ENCODE data around the gene HOXB3.

HOXB3 gene

GRCh38 chr17:48608494-48608834, 18.4 kb upstream of the HOXB3 start:
- Histone ChIP-seq H3K27ac (ENCODE audit: low read depth, low read length) (no peak overlapping the region), H3K27me3 (ENCODE audit: control insufficient read depth in 1 of 2, insufficient read depth in 2 of 2, low read length in 2 of 2) (peaks cover 6 to 43% of the 10 kb centered on the region in 2 donors), H3K9ac (ENCODE audit: low read length) (no peak overlapping the region), H3K9me3 (ENCODE audit: low read length) (no peaks in the 10 kb centered on the region), H3K36me3 (ENCODE audit: insufficient read depth, low read length) (peaks cover 5% of the 10 kb centered on the region), H3K4me3 (ENCODE audit: low read depth in 1 of 2, low read length in 2 of 2) (no peak overlapping the region), H3K4me1 (ENCODE audit: insufficient read depth, low read length) (peaks cover 9% of the 10 kb centered on the region)

DNA sequence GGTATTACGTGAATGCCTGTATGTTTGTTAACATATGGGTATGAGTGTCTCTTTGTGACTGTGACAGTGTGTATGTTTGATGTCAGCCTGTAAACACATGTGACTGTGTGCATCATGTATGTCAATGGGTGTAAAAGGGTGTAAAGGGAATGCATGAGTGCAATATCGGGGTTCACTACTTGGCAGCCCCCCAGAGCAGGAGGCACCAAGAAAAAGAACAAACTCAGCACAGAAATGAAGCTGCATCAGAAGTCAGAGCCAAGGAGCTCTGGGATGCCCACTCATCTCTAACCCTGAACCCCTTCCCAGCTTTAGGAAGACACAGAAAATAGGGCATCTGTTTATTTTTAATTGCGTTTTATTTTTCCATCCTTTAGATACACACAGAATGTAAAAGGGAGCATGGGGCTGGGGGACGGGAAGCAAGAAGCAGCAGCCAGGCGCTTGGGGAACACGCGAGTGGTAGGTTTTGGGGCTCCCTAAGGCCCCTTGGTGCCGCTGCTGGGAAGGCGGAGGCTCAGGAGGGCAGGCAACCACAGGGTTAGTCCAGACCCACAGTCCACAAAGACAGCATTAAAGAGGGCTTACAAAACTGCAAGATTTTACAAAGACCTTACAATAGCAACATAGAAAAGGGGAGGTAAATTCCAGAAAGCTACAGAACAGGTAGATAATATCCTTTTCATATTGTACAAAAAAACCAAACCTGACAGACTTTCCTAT, 17.0 kb upstream of the HOXB3 start:
- Histone ChIP-seq H3K36me3 (ENCODE audit: insufficient read depth, low read length) (peaks cover 5% of the 10 kb centered on the region), H3K4me1 (ENCODE audit: insufficient read depth, low read length) (peaks cover 20% of the 10 kb centered on the region), H3K27me3 (ENCODE audit: control insufficient read depth in 1 of 2, insufficient read depth in 2 of 2, low read length in 2 of 2) (peaks cover 0 to 31% of the 10 kb centered on the region in 2 donors), H3K27ac (ENCODE audit: low read depth, low read length) (no peak overlapping the region), H3K9me3 (ENCODE audit: low read length) (no peaks in the 10 kb centered on the region), H3K4me3 (ENCODE audit: low read depth in 1 of 2, low read length in 2 of 2) (no peak overlapping the region), H3K9ac (ENCODE audit: low read length) (no peak overlapping the region)

- peaks cover 27% of the 10 kb centered on the region for H3K4me1 ChIP-seq (ENCODE audit: insufficient read depth, low read length)
- no peak overlapping the region for H3K4me3 ChIP-seq (ENCODE audit: low read depth in 1 of 2, low read length in 2 of 2)
- H3K27me3 ChIP-seq (ENCODE audit: control insufficient read depth in 1 of 2, insufficient read depth in 2 of 2, low read length in 2 of 2): peaks cover 0 to 23% of the 10 kb centered on the region in 2 donors
- H3K9ac ChIP-seq (ENCODE audit: low read length): no peak overlapping the region
- H3K27ac ChIP-seq (ENCODE audit: low read depth, low read length): no peak overlapping the region
- no peaks in the 10 kb centered on the region for H3K9me3 ChIP-seq (ENCODE audit: low read length)
- peaks cover 5% of the 10 kb centered on the region for H3K36me3 ChIP-seq (ENCODE audit: insufficient read depth, low read length)
These were observed 16.2 kb upstream of the HOXB3 start for GRCh38 chr17:48605991-48606891.

- peaks cover 0 to 16% of the 10 kb centered on the region in 2 donors for H3K27me3 ChIP-seq (ENCODE audit: control insufficient read depth in 1 of 2, insufficient read depth in 2 of 2, low read length in 2 of 2)
- peaks cover 5% of the 10 kb centered on the region for H3K36me3 ChIP-seq (ENCODE audit: insufficient read depth, low read length)
- H3K4me3 ChIP-seq (ENCODE audit: low read depth in 1 of 2, low read length in 2 of 2): peak overlapping the region in 1 of 2 donors; percentile 69
- no peaks in the 10 kb centered on the region for H3K9me3 ChIP-seq (ENCODE audit: low read length)
- H3K27ac ChIP-seq (ENCODE audit: low read depth, low read length): peak overlapping the region; percentile 62
- H3K9ac ChIP-seq (ENCODE audit: low read length): peak overlapping the region; percentile 34
- H3K4me1 ChIP-seq (ENCODE audit: insufficient read depth, low read length): peaks cover 35% of the 10 kb centered on the region
These were observed 15.4 kb upstream of the HOXB3 start for GRCh38 chr17:48605409-48605919.

GRCh38 chr17:48604770-48605329, 14.8 kb upstream of the HOXB3 start, which contains the start of gene HOXB6:
TSS of gene HOXB6 (minus strand) at chr17:48604986. CDS start at chr17:48598150, 6,836 bp downstream.
- peaks cover 41% of the 10 kb centered on the region for H3K4me1 ChIP-seq (ENCODE audit: insufficient read depth, low read length)
- H3K36me3 ChIP-seq (ENCODE audit: insufficient read depth, low read length): peaks cover 5% of the 10 kb centered on the region
- H3K9ac ChIP-seq (ENCODE audit: low read length): peak within 1 kb of the TSS; percentile 34
- H3K4me3 ChIP-seq (ENCODE audit: low read depth in 1 of 2, low read length in 2 of 2): peak within 1 kb of the TSS; percentile 15 to 69
- H3K9me3 ChIP-seq (ENCODE audit: low read length): no peaks in the 10 kb centered on the region
- H3K27ac ChIP-seq (ENCODE audit: low read depth, low read length): peak within 1 kb of the TSS; percentile 72
- H3K27me3 ChIP-seq (ENCODE audit: control insufficient read depth in 1 of 2, insufficient read depth in 2 of 2, low read length in 2 of 2): peaks cover 0 to 10% of the 10 kb centered on the region in 2 donors

GRCh38 chr17:48603959-48604769, 14.1 kb upstream of the HOXB3 start:
- Histone ChIP-seq H3K27me3 (ENCODE audit: control insufficient read depth in 1 of 2, insufficient read depth in 2 of 2, low read length in 2 of 2) (peaks cover under 1 to 7% of the 10 kb centered on the region in 2 donors), H3K27ac (ENCODE audit: low read depth, low read length) (peak overlapping the region; percentile 72)

GRCh38 chr17:48601539-48602425, 11.7 kb upstream of the HOXB3 start:
- Histone ChIP-seq H3K9ac (ENCODE audit: low read length) (no peak overlapping the region), H3K27me3 (ENCODE audit: control insufficient read depth in 1 of 2, insufficient read depth in 2 of 2, low read length in 2 of 2) (peaks cover 1 to 4% of the 10 kb centered on the region in 2 donors), H3K4me3 (ENCODE audit: low read depth in 1 of 2, low read length in 2 of 2) (no peak overlapping the region)

More at GRCh38 chr17:48603959-48604769, 14.1 kb upstream of the HOXB3 start:
- H3K4me3 ChIP-seq (ENCODE audit: low read depth in 1 of 2, low read length in 2 of 2): peak overlapping the region; percentile 15 to 69
- peaks cover 45% of the 10 kb centered on the region for H3K4me1 ChIP-seq (ENCODE audit: insufficient read depth, low read length)
- no peaks in the 10 kb centered on the region for H3K9me3 ChIP-seq (ENCODE audit: low read length)
- peak overlapping the region; percentile 34 for H3K9ac ChIP-seq (ENCODE audit: low read length)
- H3K36me3 ChIP-seq (ENCODE audit: insufficient read depth, low read length): peaks cover 5% of the 10 kb centered on the region

DNA sequence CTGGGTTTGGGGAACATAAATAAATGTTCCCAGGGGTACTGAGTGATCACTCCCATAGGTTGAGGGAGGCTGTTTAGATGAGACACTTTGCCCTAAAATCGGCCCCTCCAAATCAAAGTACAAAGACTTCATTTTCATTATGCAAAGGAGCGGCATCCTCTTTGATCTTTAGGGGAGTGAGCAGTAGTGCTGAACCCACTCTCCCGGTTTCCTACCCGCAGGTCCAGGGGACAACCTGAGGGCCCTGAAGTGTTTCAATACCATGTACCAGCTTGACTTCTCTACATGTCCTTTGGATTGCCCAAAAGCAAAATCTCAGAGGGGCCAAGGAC, 11.1 kb upstream of the HOXB3 start:
- Histone ChIP-seq H3K27ac (ENCODE audit: low read depth, low read length) (peak overlapping the region; percentile 48), H3K4me1 (ENCODE audit: insufficient read depth, low read length) (peaks cover 60% of the 10 kb centered on the region), H3K9me3 (ENCODE audit: low read length) (no peaks in the 10 kb centered on the region), H3K27me3 (ENCODE audit: control insufficient read depth in 1 of 2, insufficient read depth in 2 of 2, low read length in 2 of 2) (peaks cover 0 to 4% of the 10 kb centered on the region in 2 donors), H3K9ac (ENCODE audit: low read length) (no peak overlapping the region), H3K4me3 (ENCODE audit: low read depth in 1 of 2, low read length in 2 of 2) (no peak overlapping the region), H3K36me3 (ENCODE audit: insufficient read depth, low read length) (peaks cover 5% of the 10 kb centered on the region)

More at GRCh38 chr17:48601539-48602425, 11.7 kb upstream of the HOXB3 start:
- H3K9me3 ChIP-seq (ENCODE audit: low read length): no peaks in the 10 kb centered on the region
- peaks cover 5% of the 10 kb centered on the region for H3K36me3 ChIP-seq (ENCODE audit: insufficient read depth, low read length)
- no peak overlapping the region for H3K27ac ChIP-seq (ENCODE audit: low read depth, low read length)
- H3K4me1 ChIP-seq (ENCODE audit: insufficient read depth, low read length): peaks cover 60% of the 10 kb centered on the region

- H3K9me3 ChIP-seq (ENCODE audit: low read length): no peaks in the 10 kb centered on the region
- peak overlapping the region; percentile 57 for H3K27ac ChIP-seq (ENCODE audit: low read depth, low read length)
- peaks cover 0 to 4% of the 10 kb centered on the region in 2 donors for H3K27me3 ChIP-seq (ENCODE audit: control insufficient read depth in 1 of 2, insufficient read depth in 2 of 2, low read length in 2 of 2)
- H3K4me1 ChIP-seq (ENCODE audit: insufficient read depth, low read length): peaks cover 63% of the 10 kb centered on the region
- no peak overlapping the region for H3K4me3 ChIP-seq (ENCODE audit: low read depth in 1 of 2, low read length in 2 of 2)
- peak overlapping the region; percentile 0 for H3K9ac ChIP-seq (ENCODE audit: low read length)
- peaks cover 5% of the 10 kb centered on the region for H3K36me3 ChIP-seq (ENCODE audit: insufficient read depth, low read length)
These were observed 10.4 kb upstream of the HOXB3 start for GRCh38 chr17:48600244-48601098.

All from muscle layer of colon (tissue), 2 donors.